GM12878 (cell line): Measurements from ENCODE around the gene DUS1L. TPM values are rescaled to one million over a fixed set of nuclear protein-coding genes. Genes with fewer than 3 reads are reported as not detected.

ENCODE experiments used
- ATAC-seq: fragments of 200-7000 bp; cut with Tn5 transposase; 3 replicates; pipeline ENCODE4 v1.9.1; 2020; ENCODE audit warnings: mild to moderate bottlenecking, moderate library complexity
- BruUV-seq: library from RNA; stranded (reverse); fragments of 400-500 nt; replicated peaks from 2 replicates; lab custom pipeline; 2021; lab: Mats Ljungman, UMichigan
- CTCF ChIA-PET: fragments of 300-600 bp; sonication (Branson Sonifier 250); formaldehyde crosslinking; extraction: SDS; loops from one replicate; lab custom pipeline; 2021; ENCODE audit warnings: inconsistent platforms; lab: Yijun Ruan, JAX
- POLR2A ChIA-PET: fragments of 350-600 bp; formaldehyde crosslinking; extraction: SDS; loops from one replicate; lab custom pipeline; 2021; ENCODE audit warnings: inconsistent platforms; lab: Charles Lee
- RAD21 ChIA-PET: fragments of 300-600 bp; sonication (Branson Sonifier 250); formaldehyde crosslinking; loops from one replicate; lab custom pipeline; 2023; ENCODE audit warnings: antibody characterized with exemption; ENCODE audit not compliant: unreplicated experiment; lab: Charles Lee
- SMC1A ChIA-PET: fragments of 300-600 bp; sonication (Branson Sonifier 250); formaldehyde crosslinking; loops from one replicate; lab custom pipeline; 2023; ENCODE audit not compliant: unreplicated experiment, uncharacterized antibody; lab: Charles Lee
- DNase-seq: peaks from one replicate; pipeline ENCODE4 v3.0.0-alpha.2; 2011; ENCODE audit warnings: low read depth, low spot score
- FAIRE-seq: peaks from 3 replicates; lab custom pipeline; 2011; peaks lifted over from hg19 to GRCh38; lab: Jason Lieb, UNC
- H2AFZ ChIP-seq: 2 replicates; pipeline ENCODE4 v1.6.0; 2011; ENCODE audit warnings: low read depth, low read length, control low read depth; ENCODE audit not compliant: control insufficient read depth
- H3K27ac ChIP-seq: 2 replicates; pipeline ENCODE4 v1.5.1; 2011; ENCODE audit warnings: control low read depth; ENCODE audit not compliant: control insufficient read depth, insufficient read depth
- H3K27me3 ChIP-seq, 2 experiments: replicated peaks in 1 of 2; 2 replicates each; pipeline versions ENCODE4 v1.6.0 to v1.6.1; 2011; ENCODE audit warnings: low read length in 1 of 2; ENCODE audit not compliant: control insufficient read depth in 2 of 2, insufficient read depth in 2 of 2
- H3K36me3 ChIP-seq, 2 experiments: 2 replicates each; pipeline ENCODE4 v1.5.1; 2011; ENCODE audit warnings: low read length in 1 of 2; ENCODE audit not compliant: control insufficient read depth in 2 of 2, insufficient read depth in 2 of 2
- H3K4me1 ChIP-seq: 2 replicates; pipeline ENCODE4 v1.6.1; 2011; ENCODE audit warnings: mild to moderate bottlenecking, low read length, moderate library complexity, mixed read lengths; ENCODE audit not compliant: control insufficient read depth, insufficient read depth
- H3K4me2 ChIP-seq: 2 replicates; pipeline ENCODE4 v1.6.0; 2011; ENCODE audit warnings: control low read depth; ENCODE audit not compliant: control insufficient read depth, insufficient read depth
- H3K4me3 ChIP-seq: fragments of 200-600 bp; sonication (generic); 2 replicates; pipeline ENCODE4 v1.5.1; 2016
- H3K79me2 ChIP-seq: 2 replicates; pipeline ENCODE4 v1.6.0; 2011; ENCODE audit warnings: low read length; ENCODE audit not compliant: control insufficient read depth, insufficient read depth
- H3K9ac ChIP-seq: 2 replicates; pipeline ENCODE4 v1.8.0; 2011; ENCODE audit warnings: low read length, control low read depth, mixed read lengths; ENCODE audit not compliant: control insufficient read depth, insufficient read depth
- H3K9me3 ChIP-seq: replicated peaks from 3 replicates; pipeline ENCODE4 v1.5.1; 2011; ENCODE audit warnings: mild to moderate bottlenecking, low read length; ENCODE audit not compliant: control insufficient read depth, insufficient read depth
- H4K20me1 ChIP-seq: 2 replicates; pipeline ENCODE4 v1.6.0; 2011; ENCODE audit not compliant: control insufficient read depth, insufficient read depth
- CBX5 ChIP-seq: sonication (generic); IDR thresholded peaks from 2 replicates; pipeline ENCODE4 v1.6.1; 2016; ENCODE audit warnings: low read depth, moderate library complexity, mild to moderate bottlenecking, inconsistent platforms
- EZH2 ChIP-seq: IDR thresholded peaks from 2 replicates; pipeline ENCODE4 v1.6.1; 2012; ENCODE audit warnings: low read depth, mild to moderate bottlenecking, control low read depth, inconsistent platforms, low read length, borderline replicate concordance; ENCODE audit not compliant: control insufficient read depth
- KLF5 ChIP-seq: fragments of 450-650 bp; IDR thresholded peaks from 2 replicates; pipeline ENCODE4 v1.6.1; 2014; ENCODE audit warnings: mild to moderate bottlenecking; ENCODE audit not compliant: partially characterized antibody
- LARP7 ChIP-seq: fragments of 450-650 bp; IDR thresholded peaks from 2 replicates; pipeline ENCODE4 v1.6.1; 2017; ENCODE audit warnings: mild to moderate bottlenecking
- NR2C2 ChIP-seq: IDR thresholded peaks from 2 replicates; pipeline ENCODE4 v1.6.1; 2011; ENCODE audit warnings: borderline replicate concordance, low read depth; ENCODE audit not compliant: control insufficient read depth, insufficient read length
- SMC3 ChIP-seq: IDR thresholded peaks from 2 replicates; pipeline ENCODE4 v1.6.1; 2011; ENCODE audit warnings: low read length, improper control_type of control experiment, borderline replicate concordance
- YBX1 ChIP-seq: fragments of 450-650 bp; IDR thresholded peaks from 2 replicates; pipeline ENCODE4 v1.6.1; 2016; ENCODE audit warnings: antibody characterized with exemption
- ZBED1 ChIP-seq: IDR thresholded peaks from 2 replicates; pipeline ENCODE4 v1.6.1; 2016; ENCODE audit warnings: borderline replicate concordance
- ZNF24 ChIP-seq: fragments of 450-650 bp; IDR thresholded peaks from 2 replicates; pipeline ENCODE4 v1.6.1; 2017; ENCODE audit warnings: antibody characterized with exemption, mild to moderate bottlenecking
- WGBS: methylation state at CpG from one replicate; pipeline ENCODE4 v1.1.6; 2016; ENCODE audit warnings: low lambda C conversion rate; ENCODE audit not compliant: insufficient replicate concordance, insufficient coverage; ENCODE audit errors: missing lambda C conversion rate; 5-methylcytosine and 5-hydroxymethylcytosine counted together
- in situ Hi-C: fragments of 300-500 bp; cut with MboI; formaldehyde crosslinking; loops from 9 replicates; pipeline ENCODE4 v1.14.3; 2018; ENCODE audit warnings: mixed read lengths
- intact Hi-C: fragments of 100-400 bp; cut with micrococcal nuclease; formaldehyde crosslinking; loops from one replicate; pipeline ENCODE4 v1.14.2; 2022; ENCODE audit not compliant: unreplicated experiment
- polyA plus RNA-seq, 11 experiments: library from polyadenylated mRNA; depleted of rRNA in 4 of 11; unstranded in 6 of 11; stranded (reverse) in 5 of 11; fragments of >200 nt; fragmentation: Nextera tagmentation in 4 of 11; fragmentation: Illumina TruSeq in 1 of 11; extraction: Ambion mirVana in 4 of 11; extraction: Trizol in 1 of 11; gene quantifications; 1 replicate in 1 of 11; 2 replicates in 10 of 11; pipeline versions ENCODE4 v1.2.1 to v1.2.3, GENCODE V29; 2011 to 2016; ENCODE audit warnings: inconsistent platforms in 2 of 11, missing spikeins in 2 of 11, low read depth in 1 of 11
- total RNA-seq, 4 experiments: library from RNA; depleted of rRNA in 3 of 4; stranded (reverse); fragments of >200 nt in 3 of 4; fragmentation: Illumina TruSeq in 1 of 4; extraction: Trizol in 1 of 4; gene quantifications; 2 replicates each; pipeline versions ENCODE4 v1.2.1 to v1.2.3, GENCODE V29; 2013 to 2021
- TF ChIP-seq, protein P1 (sequence below): fragments of 150-350 bp; IDR thresholded peaks from 2 replicates; pipeline ENCODE4 v1.6.1; 2014; ENCODE audit warnings: mild to moderate bottlenecking, low read depth, low read length
- TF ChIP-seq, protein P2 (sequence below): fragments of 450-650 bp; IDR thresholded peaks from 2 replicates; pipeline ENCODE4 v1.6.1; 2017; ENCODE audit warnings: mild to moderate bottlenecking
- TF ChIP-seq, protein P3 (sequence below): IDR thresholded peaks from 2 replicates; pipeline ENCODE4 v1.6.1; 2012; ENCODE audit warnings: improper control_type of control experiment, low read depth, low read length; ENCODE audit not compliant: insufficient replicate concordance

The DUS1L gene
- total and polyA plus RNA-seq, 10 of the 15 experiments (the other 5 are each of a cell fraction or from before 2014, with no cell fraction given): 6.1 to 157 (median 44.5) TPM

DNA sequence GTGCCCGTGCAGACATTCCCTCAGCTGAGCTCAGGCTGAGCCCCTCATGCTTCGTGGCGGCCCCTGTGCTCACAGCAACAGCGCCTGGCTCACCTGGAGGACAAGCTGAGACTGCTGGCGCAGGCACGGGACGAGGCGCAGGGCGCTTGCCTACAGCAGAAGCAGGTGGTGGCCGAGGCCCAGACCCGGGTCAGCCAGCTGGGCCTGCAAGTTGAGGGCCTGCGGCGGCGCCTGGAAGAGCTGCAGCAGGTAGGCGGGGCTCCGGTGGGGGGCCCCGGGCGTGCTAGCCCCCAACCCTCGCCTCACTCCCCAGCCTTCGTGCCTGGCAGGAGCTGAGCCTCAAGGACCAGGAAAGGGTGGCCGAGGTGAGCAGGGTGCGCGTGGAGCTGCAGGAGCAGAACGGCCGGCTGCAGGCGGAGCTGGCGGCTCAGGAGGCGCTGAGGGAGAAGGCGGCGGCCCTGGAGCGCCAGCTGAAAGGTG lies 35.6 kb downstream of the DUS1L start (continued):
- TF ChIP-seq, protein P1, sequence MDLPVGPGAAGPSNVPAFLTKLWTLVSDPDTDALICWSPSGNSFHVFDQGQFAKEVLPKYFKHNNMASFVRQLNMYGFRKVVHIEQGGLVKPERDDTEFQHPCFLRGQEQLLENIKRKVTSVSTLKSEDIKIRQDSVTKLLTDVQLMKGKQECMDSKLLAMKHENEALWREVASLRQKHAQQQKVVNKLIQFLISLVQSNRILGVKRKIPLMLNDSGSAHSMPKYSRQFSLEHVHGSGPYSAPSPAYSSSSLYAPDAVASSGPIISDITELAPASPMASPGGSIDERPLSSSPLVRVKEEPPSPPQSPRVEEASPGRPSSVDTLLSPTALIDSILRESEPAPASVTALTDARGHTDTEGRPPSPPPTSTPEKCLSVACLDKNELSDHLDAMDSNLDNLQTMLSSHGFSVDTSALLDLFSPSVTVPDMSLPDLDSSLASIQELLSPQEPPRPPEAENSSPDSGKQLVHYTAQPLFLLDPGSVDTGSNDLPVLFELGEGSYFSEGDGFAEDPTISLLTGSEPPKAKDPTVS: no peak
- TF ChIP-seq ZNF24 (no peak), EZH2 (no peak)

DNA sequence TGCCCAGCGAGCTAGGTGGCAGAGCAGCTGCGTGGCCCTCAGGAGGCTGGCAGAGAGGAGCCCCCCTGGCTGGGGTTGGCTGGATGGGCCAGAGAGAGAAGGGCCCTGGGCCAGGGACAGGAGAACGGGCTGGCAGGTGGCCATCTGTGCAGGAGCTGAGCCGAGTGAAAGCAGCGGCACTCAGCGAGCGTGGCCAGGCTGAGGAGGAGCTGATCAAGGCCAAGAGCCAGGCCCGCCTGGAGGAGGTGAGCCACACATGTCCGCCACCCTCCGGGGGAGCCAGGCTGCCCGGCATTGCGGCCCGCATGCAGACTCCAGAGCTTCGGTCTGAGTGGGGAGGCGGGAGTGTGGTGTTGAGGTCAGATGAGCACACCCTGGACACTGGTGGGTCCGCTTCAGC lies 36.2 kb downstream of the DUS1L start:
- no peaks in the 10 kb centered on the region; a peak in 1 of 4 replicates for H3K36me3 ChIP-seq
- CTCF ChIA-PET: interaction anchor here (0.5 to 2.3 kb wide), 9 partner anchors 9 to 385 kb away, joined by 3 to 19 read pairs (median 4); no protein-coding TSS in a partner anchor

More for the DNA sequence above, 36.2 kb downstream of the DUS1L start:
- Histone ChIP-seq H3K4me3 (no peak overlapping the region), H3K79me2 (no peaks in the 10 kb centered on the region), H2AFZ (no peak overlapping the region), H3K4me2 (no peak overlapping the region), H3K4me1 (peaks cover 3% of the 10 kb centered on the region; the same call in 1 of the 2 replicates), H3K9me3 (no peaks in the 10 kb centered on the region), H3K27ac (no peak overlapping the region), H4K20me1 (no peaks in the 10 kb centered on the region), H3K9ac (no peak overlapping the region), H3K27me3 (no peaks in the 10 kb centered on the region)
- no TSS peak for BruUV-seq
- ATAC-seq (no peak), FAIRE-seq (no peak), DNase-seq (no peak)
- WGBS: 92% methylated on average over 16 of the region's 16 CpGs
- intact Hi-C loops: no loop called here
- RAD21 ChIA-PET: interaction anchor here (1.2 to 1.5 kb wide), 5 partner anchors 77 to 321 kb away, joined by 3 to 4 read pairs (median 4); no protein-coding TSS in a partner anchor
- POLR2A ChIA-PET: interaction anchor here (1.1 to 1.3 kb wide), 2 partner anchors 21 to 69 kb away, joined by 3 read pairs; no protein-coding TSS in a partner anchor
- TF ChIP-seq ZBED1 (no peak), YBX1 (no peak), NR2C2 (no peak), SMC3 (no peak), CBX5 (no peak), LARP7 (no peak), KLF5 (no peak)
- TF ChIP-seq, protein P2, sequence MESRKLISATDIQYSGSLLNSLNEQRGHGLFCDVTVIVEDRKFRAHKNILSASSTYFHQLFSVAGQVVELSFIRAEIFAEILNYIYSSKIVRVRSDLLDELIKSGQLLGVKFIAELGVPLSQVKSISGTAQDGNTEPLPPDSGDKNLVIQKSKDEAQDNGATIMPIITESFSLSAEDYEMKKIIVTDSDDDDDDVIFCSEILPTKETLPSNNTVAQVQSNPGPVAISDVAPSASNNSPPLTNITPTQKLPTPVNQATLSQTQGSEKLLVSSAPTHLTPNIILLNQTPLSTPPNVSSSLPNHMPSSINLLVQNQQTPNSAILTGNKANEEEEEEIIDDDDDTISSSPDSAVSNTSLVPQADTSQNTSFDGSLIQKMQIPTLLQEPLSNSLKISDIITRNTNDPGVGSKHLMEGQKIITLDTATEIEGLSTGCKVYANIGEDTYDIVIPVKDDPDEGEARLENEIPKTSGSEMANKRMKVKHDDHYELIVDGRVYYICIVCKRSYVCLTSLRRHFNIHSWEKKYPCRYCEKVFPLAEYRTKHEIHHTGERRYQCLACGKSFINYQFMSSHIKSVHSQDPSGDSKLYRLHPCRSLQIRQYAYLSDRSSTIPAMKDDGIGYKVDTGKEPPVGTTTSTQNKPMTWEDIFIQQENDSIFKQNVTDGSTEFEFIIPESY: no peak
- TF ChIP-seq, protein P3, sequence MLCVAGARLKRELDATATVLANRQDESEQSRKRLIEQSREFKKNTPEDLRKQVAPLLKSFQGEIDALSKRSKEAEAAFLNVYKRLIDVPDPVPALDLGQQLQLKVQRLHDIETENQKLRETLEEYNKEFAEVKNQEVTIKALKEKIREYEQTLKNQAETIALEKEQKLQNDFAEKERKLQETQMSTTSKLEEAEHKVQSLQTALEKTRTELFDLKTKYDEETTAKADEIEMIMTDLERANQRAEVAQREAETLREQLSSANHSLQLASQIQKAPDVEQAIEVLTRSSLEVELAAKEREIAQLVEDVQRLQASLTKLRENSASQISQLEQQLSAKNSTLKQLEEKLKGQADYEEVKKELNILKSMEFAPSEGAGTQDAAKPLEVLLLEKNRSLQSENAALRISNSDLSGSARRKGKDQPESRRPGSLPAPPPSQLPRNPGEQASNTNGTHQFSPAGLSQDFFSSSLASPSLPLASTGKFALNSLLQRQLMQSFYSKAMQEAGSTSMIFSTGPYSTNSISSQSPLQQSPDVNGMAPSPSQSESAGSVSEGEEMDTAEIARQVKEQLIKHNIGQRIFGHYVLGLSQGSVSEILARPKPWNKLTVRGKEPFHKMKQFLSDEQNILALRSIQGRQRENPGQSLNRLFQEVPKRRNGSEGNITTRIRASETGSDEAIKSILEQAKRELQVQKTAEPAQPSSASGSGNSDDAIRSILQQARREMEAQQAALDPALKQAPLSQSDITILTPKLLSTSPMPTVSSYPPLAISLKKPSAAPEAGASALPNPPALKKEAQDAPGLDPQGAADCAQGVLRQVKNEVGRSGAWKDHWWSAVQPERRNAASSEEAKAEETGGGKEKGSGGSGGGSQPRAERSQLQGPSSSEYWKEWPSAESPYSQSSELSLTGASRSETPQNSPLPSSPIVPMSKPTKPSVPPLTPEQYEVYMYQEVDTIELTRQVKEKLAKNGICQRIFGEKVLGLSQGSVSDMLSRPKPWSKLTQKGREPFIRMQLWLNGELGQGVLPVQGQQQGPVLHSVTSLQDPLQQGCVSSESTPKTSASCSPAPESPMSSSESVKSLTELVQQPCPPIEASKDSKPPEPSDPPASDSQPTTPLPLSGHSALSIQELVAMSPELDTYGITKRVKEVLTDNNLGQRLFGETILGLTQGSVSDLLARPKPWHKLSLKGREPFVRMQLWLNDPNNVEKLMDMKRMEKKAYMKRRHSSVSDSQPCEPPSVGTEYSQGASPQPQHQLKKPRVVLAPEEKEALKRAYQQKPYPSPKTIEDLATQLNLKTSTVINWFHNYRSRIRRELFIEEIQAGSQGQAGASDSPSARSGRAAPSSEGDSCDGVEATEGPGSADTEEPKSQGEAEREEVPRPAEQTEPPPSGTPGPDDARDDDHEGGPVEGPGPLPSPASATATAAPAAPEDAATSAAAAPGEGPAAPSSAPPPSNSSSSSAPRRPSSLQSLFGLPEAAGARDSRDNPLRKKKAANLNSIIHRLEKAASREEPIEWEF: no peak
- in situ Hi-C loops: no loop called here
- SMC1A ChIA-PET: interaction anchor here (2.5 kb wide), 1 partner anchor 125 kb away, joined by 13 read pairs; no protein-coding TSS in a partner anchor
